Subcutaneous adipose tissue (tissue), 4 donors: ENCODE results near the gene SPOCK2. TPM values are rescaled to one million over a fixed set of nuclear protein-coding genes. Genes with fewer than 3 reads are reported as not detected.

Experiments
- total RNA-seq, 4 donors: library from RNA; depleted of rRNA; stranded (reverse); fragments of >200 nt; gene quantifications; one replicate each; pipeline ENCODE4 v1.1.0, GENCODE V29; 2016
- TF ChIP-seq, protein P1 (sequence below): fragments of 450-650 bp; IDR thresholded peaks from one replicate; pipeline ENCODE4 v1.5.1; 2016; ENCODE audit warnings: low read depth, mild to moderate bottlenecking, control low read depth, antibody characterized with exemption, moderate library complexity

The SPOCK2 gene
- total RNA-seq, 4 donors from 2014 or later, result 2.6 to 6.0 (median 3.8) TPM

DNA sequence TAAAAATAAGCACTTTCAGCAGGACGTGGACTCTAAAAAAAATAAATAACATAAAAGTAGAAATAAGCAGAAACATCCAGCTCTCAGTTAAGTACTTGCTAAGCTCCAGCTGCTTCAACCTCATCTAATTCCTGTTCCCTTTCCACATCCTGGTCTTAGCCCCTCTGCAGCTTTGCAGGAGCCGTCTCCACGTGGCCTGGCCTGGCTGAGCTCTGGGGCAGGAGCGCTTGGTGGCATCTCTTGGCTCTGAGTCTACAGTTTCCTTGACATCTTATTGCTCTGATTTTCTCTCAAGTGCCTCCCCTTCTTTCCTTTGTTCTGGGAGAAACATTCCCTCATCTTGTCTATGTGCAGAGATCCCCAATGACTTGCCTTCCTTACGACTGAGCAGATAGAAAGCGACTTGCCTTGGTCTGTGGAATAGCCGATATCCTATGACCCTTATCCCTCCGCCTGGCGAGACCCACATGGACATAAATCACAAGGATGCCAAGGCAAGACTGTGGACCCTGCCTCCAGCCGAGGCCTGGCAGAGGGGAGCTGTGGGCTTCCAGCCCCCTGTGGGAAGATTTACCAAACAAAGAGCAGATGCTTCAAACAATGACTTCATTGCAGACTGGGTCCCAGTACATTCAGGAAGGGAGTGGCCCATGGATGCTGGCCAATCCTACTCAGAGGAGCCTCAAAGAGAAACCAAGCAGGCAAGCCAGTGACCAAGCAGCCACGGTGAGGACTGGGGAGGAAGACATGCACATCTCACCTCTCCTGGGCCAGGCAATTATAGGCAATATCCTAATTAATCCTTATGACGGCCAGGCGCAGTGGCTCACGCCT lies 61.9 kb downstream of the SPOCK2 start:
- TF ChIP-seq, protein P1, sequence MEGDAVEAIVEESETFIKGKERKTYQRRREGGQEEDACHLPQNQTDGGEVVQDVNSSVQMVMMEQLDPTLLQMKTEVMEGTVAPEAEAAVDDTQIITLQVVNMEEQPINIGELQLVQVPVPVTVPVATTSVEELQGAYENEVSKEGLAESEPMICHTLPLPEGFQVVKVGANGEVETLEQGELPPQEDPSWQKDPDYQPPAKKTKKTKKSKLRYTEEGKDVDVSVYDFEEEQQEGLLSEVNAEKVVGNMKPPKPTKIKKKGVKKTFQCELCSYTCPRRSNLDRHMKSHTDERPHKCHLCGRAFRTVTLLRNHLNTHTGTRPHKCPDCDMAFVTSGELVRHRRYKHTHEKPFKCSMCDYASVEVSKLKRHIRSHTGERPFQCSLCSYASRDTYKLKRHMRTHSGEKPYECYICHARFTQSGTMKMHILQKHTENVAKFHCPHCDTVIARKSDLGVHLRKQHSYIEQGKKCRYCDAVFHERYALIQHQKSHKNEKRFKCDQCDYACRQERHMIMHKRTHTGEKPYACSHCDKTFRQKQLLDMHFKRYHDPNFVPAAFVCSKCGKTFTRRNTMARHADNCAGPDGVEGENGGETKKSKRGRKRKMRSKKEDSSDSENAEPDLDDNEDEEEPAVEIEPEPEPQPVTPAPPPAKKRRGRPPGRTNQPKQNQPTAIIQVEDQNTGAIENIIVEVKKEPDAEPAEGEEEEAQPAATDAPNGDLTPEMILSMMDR, result no peak

DNA sequence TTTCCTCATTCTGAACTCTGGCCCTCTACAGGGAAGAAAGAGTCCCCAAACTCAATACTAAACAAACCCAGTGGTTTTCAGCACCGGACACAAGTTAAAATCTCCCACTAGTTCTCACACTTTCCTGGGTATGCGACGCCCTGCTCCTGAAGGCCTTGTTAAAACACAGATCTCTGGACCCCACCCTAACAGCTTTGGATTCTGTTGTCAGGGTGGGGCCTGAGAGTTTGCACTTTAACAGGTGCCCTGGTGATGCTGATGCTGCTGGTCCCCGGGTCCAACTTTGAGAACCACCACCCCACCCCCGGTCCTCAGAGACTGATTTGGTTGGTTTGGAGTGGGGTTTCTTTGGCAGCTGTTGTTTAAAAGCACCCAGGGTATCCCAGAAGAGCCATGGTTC lies 62.5 kb downstream of the SPOCK2 start:
- TF ChIP-seq, protein P1, result no peak

DNA sequence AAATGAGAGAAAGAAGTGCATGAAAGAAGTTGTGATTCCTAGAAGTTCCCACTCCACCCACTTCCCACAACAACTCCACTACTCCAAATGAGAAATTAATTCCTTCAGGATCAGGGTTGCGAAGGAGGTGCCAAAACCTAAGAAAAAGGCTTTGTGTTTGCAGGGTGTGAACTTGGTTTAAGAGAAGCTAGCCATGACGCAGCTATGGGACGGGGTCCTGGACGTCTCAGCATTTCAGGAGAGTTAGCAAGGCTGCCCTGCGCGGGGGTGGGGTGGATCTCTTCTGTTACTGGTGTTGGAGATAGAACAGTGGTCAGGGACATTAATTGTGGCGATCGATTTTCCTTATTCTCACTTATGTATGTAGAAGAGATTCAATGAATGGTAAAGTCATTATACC lies 63.0 kb downstream of the SPOCK2 start:
- TF ChIP-seq, protein P1, result no peak

DNA sequence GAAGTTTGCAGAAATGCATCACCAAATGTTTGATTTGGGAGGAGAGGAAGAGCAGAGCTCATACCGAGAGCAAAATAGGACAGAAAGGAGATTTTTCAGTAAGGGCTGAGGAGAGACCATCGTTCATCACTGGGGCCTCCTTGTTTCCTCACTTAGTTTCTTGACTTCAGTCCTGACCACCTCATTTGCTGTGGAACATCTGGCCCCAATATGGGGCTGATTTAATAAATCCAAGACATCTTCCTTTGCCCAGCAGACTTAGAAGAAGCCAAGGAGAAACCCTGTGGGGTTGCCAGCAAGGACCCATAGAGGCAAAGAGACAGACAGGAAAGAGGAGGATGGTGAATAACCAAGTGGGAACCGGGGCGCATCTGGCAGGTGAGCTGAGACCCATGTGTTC lies 63.8 kb downstream of the SPOCK2 start:
- TF ChIP-seq, protein P1, result no peak

DNA sequence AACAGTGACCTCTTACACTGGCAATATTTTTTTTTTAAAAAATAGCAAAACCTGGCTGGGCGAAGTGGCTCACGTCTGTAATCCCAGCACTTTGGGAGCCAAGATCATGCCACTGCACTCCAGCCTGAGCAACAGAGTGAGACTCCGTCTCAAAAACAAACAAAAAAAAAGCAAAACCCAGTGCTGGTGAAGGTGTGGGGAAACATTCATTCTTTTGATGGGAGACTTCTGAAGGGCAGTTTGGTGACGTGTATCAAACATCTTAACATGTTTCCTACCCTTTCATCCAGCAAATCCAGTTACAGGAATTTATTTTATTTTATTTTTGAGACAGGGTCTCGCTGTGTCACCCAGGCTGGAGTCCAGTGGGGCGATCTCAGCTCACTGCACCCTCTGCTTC lies 66.1 kb downstream of the SPOCK2 start:
- TF ChIP-seq, protein P1, result no peak

DNA sequence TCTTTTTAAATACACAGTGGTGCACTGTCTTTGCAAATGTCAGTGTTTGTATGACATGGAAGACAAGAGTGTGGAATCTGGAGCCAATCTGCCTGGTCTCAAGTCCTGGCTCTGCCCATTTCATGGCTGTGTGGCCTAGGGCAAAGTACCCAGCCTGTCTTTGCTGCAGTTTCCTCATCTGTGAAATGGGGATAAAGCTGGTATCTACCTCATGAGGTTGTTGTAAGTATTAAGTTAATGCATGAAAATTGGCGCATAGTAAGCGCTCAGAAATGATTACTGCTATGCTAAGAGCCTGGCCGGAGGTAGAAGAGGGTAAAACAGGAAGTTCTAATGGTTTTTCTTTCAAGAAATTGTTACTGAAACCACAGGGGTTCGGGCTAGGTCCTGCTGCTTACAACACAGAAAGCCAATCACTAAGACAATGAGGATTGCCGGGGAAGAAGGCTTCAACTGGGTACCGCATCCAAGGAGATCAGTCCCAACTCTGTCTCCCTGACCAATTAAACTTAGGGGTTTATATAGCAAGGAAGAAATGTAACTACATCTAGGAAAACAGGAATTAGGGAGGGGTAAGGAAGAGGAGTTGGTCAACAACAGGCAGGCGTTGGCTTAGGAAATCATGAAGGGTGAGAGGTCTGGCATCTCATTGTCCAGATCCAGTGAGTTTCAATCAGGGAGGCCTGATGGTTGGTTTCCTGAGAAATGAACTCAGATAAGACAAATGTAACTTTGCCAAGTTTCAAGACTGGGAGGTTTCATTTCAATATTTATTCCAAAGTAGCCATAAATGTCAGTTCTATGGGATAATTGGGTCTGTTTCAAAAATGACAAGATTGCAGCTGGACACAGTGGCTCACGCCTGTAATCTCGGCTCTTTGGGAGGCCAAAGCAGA lies 67.2 kb downstream of the SPOCK2 start:
- TF ChIP-seq, protein P1, result no peak

DNA sequence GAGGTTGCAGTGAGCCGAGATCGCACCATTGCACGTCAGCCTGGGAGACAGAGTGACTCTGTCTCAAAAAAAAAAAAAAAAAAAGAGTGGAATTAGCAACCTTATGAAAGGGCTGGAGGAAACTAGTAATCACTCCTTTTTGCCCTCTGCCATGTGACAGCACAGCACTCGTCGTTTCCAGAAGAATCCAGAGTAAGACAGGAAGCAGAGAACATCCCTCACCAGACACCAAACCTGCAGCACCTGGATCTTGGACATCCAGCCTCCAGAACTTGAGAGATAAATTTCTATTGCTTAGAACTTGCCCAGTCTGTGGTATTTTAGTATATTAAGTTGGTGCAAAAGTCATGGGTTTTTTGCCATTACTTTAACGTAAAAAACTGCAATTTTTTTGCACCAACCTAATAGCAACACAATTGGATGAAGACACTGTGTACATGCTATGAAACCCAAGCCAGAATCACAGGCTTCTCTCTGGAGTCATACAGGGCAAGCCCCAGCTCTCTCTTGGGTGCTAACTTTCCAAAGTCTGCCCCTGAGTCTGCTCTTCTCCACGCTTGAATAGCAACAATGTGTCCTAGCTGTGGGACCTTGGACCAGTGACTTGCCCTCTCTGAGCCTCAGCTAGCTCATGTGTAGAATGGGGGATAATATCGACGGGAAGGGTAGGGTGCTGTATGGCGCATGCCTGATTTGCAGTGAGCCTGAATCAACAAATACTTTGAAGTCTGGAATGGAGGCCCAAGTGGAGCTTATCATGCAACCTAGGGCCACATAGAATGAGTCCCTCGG lies 69.1 kb downstream of the SPOCK2 start:
- TF ChIP-seq, protein P1, result no peak
